Right ventricle myocardium inferior (tissue), 1 donor: ENCODE results near the gene LY6G6C. TPM values are rescaled to one million over a fixed set of nuclear protein-coding genes. Genes with fewer than 3 reads are reported as not detected.
"Not testable (repeated sequence)": the region's sequence is repeated elsewhere in the genome, so short reads cannot be mapped to it uniquely, and the experiment has no call there.

Source experiments
- ATAC-seq: fragments of 200-7000 bp; cut with Tn5 transposase; one replicate; pipeline ENCODE4 v1.9.1; 2020; ENCODE audit warnings: mild to moderate bottlenecking, moderate library complexity
- DNase-seq: peaks from one replicate; pipeline ENCODE4 v3.0.0; 2021; ENCODE audit errors: missing footprints
- intact Hi-C: fragments of 100-400 bp; cut with DNase I; formaldehyde crosslinking; loops from one replicate; pipeline ENCODE4 v1.11.0; 2022
- total RNA-seq: library from RNA; stranded (reverse); fragmentation: NEBNext Ultra II Directional; extraction: Animal tissue kit (Norgen Biotek cat#: 25700); gene quantifications from one replicate; pipeline ENCODE4 v1.2.1, GENCODE V29; 2021
- donor health status: DM: no; HTN: yes; CAD: no; lungs with severe emphysema.

The LY6G6C gene
- total RNA-seq, 1 donor from 2014 or later: not detected

GRCh38 chr6:31715022-31715958 lies 6.3 kb downstream of the LY6G6C start, which contains the start of gene LY6G6D:
TSS of gene LY6G6D (plus strand) at chr6:31715348. CDS start at chr6:31715356, 8 bp downstream.
- intact Hi-C loops: no loop called here
- DNase-seq (no peak), ATAC-seq (no peak)

- intact Hi-C loops: no loop called here
- ATAC-seq (no peak), DNase-seq (no peak)
Measured at GRCh38 chr6:31713991-31714684, 7.4 kb downstream of the LY6G6C start.

- intact Hi-C loops: no loop called here
- no peak for DNase-seq
- ATAC-seq: no peak
Measured at GRCh38 chr6:31713465-31713864, 8.1 kb downstream of the LY6G6C start.

- no peak for DNase-seq
- intact Hi-C loops: no loop called here
Measured at GRCh38 chr6:31712296-31712695, 9.2 kb downstream of the LY6G6C start.

GRCh38 chr6:31711233-31711632 lies 10.3 kb downstream of the LY6G6C start:
- ATAC-seq: no peak
- intact Hi-C loops: no loop called here
- DNase-seq: no peak

More at GRCh38 chr6:31712296-31712695, 9.2 kb downstream of the LY6G6C start:
- peak; percentile 59 for ATAC-seq

- ATAC-seq (no peak), DNase-seq (no peak)
- intact Hi-C loops: no loop called here
Measured at GRCh38 chr6:31710523-31711219, 10.9 kb downstream of the LY6G6C start.

GRCh38 chr6:31709157-31709556 lies 12.4 kb downstream of the LY6G6C start:
- DNase-seq, intact Hi-C loops, ATAC-seq: not testable (repeated sequence)

GRCh38 chr6:31708224-31708623 lies 13.3 kb downstream of the LY6G6C start:
- ATAC-seq (no peak), DNase-seq (no peak)
- intact Hi-C loops: no loop called here

GRCh38 chr6:31707701-31708100 lies 13.8 kb downstream of the LY6G6C start:
- no peak for DNase-seq
- no peak for ATAC-seq
- intact Hi-C loops: no loop called here

- intact Hi-C loops: no loop called here
- ATAC-seq (no peak), DNase-seq (no peak)
Measured at GRCh38 chr6:31706599-31706998, 14.9 kb downstream of the LY6G6C start, which contains the start of gene LY6G6F. TSS of gene LY6G6F (plus strand) at chr6:31706866. CDS start at chr6:31706907, 41 bp downstream.

GRCh38 chr6:31705931-31706330 lies 15.6 kb downstream of the LY6G6C start:
- ATAC-seq: no peak
- no peak for DNase-seq

GRCh38 chr6:31702819-31703716 lies 18.5 kb downstream of the LY6G6C start, which contains the start of gene ABHD16A:
TSS of gene ABHD16A (minus strand) at chr6:31703324. CDS start at chr6:31703281, 43 bp downstream.
- DNase-seq (peak; percentile 100), ATAC-seq (peak; percentile 98)
- intact Hi-C loops: loop anchor here (2.0 to 5.0 kb wide), 3 partner anchors 28 to 81 kb away; partner anchors contain the start of genes CSNK2B and PRRC2A

More at GRCh38 chr6:31705931-31706330, 15.6 kb downstream of the LY6G6C start:
- intact Hi-C loops: no loop called here

GRCh38 chr6:31702405-31702818 lies 19.1 kb downstream of the LY6G6C start:
- DNase-seq (no peak), ATAC-seq (peak; percentile 9)
- intact Hi-C loops: loop anchor here (2.0 to 5.0 kb wide), 3 partner anchors 28 to 80 kb away; partner anchors contain the start of genes CSNK2B and PRRC2A

GRCh38 chr6:31701666-31702404 lies 19.7 kb downstream of the LY6G6C start:
- DNase-seq: no peak
- ATAC-seq: no peak
- intact Hi-C loops: loop anchor here (2.0 to 5.0 kb wide), 3 partner anchors 29 to 80 kb away; partner anchors contain the start of genes CSNK2B and PRRC2A

- no peak for DNase-seq
- intact Hi-C loops: loop anchor here (5.0 kb wide), 1 partner anchor 79 kb away; the partner anchor contains the start of gene PRRC2A
- no peak for ATAC-seq
Measured at GRCh38 chr6:31700740-31701401, 20.7 kb downstream of the LY6G6C start.

GRCh38 chr6:31697555-31697954 lies 24.0 kb downstream of the LY6G6C start:
- intact Hi-C loops: no loop called here
- ATAC-seq: no peak
- no peak for DNase-seq
